HK-2 (cell line): ENCODE results near the gene ADAM33.

Experiments
- DNase-seq: peaks from one replicate; pipeline ENCODE4 v3.0.0-alpha.2; 2018; ENCODE audit not compliant: unreplicated experiment

The ADAM33 gene

GRCh38 chr20:3648951-3649350 lies 32.9 kb downstream of the ADAM33 start:
- no peak for DNase-seq

GRCh38 chr20:3647473-3647872 lies 34.3 kb downstream of the ADAM33 start:
- no peak for DNase-seq

- no peak for DNase-seq
These were observed 35.2 kb downstream of the ADAM33 start for GRCh38 chr20:3646651-3647050.

GRCh38 chr20:3646067-3646440 lies 35.8 kb downstream of the ADAM33 start:
- no peak for DNase-seq

- DNase-seq, result no peak
These were observed 36.3 kb downstream of the ADAM33 start for GRCh38 chr20:3645309-3646066.

- DNase-seq, result no peak
These were observed 41.6 kb downstream of the ADAM33 start for GRCh38 chr20:3640259-3640658.

DNA sequence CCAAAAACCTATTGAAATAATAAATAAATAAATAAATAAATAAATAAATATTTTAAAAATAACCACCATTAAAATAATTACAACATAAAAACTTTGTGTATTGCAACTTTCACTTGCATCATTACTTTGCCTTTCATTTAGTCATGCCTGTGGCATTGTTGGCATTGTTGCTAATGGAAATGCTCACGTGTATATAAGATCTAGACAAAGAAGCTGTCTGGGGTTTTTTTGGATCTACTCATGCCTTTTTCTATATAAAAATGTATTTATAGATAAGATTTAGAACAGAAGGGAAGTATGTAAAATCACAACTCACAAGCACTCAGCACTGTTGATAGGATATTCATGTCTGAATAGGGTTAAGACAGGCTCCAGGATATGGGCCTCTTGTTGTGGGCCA lies 46.5 kb downstream of the ADAM33 start:
- no peak for DNase-seq

DNA sequence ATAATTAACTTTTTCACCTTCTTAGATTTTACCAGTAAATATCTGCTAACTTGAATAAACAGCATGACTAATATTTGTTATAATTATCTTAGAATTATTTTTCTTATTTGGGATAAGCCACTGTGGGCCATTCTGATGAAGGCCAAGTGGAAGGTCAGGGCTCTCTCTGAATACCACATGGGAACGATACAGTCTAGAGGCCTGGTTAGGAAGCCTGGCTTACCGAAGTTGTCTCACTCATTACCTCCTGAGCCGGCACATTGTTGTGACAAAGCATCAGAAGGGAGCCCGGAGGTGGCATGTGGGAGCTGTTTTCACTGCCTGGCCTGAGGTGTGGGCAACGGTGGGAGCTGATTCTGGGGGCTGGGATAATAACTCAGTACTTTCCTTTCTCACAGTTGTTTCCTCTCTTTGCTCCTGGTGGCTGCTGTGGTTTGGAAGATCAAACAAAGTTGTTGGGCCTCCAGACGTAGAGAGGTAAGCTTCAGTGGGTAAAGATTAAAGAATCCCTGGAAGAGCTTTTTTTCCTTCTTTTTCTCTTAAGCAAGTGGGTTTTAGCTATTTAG lies 47.8 kb downstream of the ADAM33 start:
- DNase-seq, result no peak

DNA sequence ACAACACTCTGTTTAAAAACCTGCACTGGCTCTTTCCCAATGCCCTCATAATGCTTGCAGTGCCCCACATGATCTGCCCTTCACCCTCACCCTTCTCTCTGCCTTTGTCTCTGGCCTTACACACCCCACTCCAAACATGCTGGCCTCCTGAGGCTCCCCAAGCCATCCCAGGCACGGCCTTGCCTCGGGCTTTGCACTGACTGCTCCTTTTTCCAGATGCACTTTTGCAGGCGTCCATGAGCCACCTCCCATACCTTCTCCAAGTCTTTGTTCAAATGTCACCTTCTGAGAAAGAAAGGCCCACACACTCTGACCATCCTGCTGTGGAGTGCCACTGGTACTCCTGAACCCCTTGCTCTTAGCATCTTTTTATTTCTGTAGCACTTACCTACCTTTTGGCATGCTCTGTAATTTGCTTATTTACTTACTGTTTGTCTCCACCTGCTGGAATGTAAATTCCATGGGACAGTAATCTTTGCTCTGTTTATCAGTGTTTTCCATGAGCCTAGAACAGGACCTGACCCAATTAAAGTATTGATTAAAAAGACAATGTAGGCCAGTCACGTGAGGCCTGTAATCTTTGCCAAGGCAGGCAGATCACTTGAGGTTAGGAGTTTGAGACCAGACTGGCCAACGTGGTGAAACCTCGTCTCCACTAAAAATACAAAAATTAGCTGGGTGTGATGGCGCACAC lies 49.4 kb downstream of the ADAM33 start:
- DNase-seq, result no peak

DNA sequence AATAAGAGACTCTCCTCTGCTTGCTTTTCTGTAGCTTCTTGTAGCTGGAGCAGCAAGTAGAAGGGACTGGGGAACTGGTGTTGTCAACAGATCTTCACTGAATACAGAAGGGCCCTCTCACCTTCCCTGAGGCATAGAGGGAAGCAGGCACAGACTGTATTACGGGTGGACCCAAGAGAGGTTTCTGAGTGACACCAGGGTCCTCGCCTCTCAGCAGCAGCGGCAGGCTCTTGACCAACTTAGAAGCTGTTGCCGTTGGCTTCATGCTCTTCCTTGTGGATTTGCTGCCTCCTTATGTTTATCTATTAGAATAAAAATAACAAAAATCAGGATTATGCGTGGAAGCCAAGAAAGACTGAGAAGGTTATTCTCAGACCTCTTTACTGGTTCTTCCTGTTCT lies 50.3 kb downstream of the ADAM33 start:
- DNase-seq, result no peak

DNA sequence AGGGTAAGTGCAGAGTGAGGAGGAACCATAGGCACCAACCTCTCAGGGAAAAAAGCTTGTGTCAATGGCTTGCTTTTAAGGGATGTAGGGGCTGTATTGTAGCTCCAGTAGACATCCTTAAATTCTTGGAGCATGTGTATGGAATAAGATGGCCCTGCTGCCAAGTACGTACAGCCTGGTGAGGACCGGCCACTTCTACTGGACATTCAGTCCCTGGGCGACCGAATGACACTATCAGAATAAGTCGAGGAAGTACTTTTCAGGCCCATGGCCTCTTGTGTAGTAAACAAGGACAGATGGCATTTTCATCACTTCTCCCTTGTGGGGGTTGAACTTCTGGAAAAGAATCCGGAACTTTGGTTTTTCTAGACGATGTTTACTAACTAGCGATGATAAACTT lies 51.4 kb downstream of the ADAM33 start:
- DNase-seq, result no peak

DNA sequence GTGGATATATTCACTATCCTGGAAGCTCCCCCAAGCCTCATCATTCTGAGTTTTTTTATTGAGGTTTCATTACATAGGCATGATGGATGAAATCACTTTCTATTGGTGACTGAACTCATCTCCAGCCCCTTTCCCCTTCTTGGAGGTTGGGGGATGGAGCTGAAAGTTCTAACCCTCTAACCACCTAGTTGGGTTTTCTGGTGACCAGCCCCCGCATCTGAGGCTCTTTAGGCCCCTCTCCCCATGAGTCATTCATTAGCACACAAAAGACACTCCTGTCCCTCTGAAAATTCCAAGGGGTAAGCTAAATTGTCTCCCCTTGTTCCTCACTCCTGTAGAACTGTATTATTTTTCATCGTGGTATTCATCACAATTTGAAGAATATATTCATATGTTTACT lies 51.9 kb downstream of the ADAM33 start:
- DNase-seq, result no peak

GRCh38 chr20:3628502-3629314 lies 53.1 kb downstream of the ADAM33 start:
- DNase-seq, result no peak

GRCh38 chr20:3627476-3627875 lies 54.3 kb downstream of the ADAM33 start:
- no peak for DNase-seq

DNA sequence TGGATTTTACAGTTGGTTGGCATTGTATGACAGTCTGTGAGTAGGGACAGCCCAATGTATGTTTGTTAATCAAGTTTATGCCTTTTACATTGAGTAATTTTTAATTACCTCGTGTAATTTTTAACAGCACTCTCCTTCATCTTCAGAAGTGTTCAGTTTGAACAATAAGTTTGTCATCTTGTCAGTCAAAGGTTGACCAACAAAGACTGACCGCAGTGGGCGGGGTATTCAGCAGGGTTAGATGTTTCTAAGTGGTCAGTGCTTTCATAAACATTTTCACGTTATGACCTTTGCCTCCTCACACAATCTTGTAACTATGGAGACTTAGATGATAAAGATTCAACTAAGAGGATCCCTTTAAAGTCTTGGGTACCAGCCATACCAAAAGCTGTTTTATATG lies 59.4 kb downstream of the ADAM33 start:
- DNase-seq, result no peak

DNA sequence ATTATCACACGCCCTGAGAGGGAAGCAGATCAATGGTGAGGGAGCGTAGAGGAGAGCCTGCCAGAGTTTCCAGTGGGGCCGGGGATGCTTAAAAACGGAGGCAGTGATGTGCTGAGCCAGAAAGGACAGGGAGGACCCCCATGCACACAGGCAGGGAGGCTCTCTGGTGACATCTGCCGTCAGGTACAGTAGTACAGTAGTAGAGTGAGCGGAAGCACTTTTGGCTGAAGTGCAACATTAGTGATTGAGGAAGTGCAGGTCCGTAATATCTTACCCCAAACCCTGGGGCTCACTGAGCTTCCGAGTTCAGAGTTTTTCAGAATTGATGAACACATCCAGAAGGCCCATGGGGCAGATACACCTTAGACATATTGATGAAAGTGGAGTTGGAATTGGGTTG lies 60.7 kb downstream of the ADAM33 start:
- no peak for DNase-seq
